Fibroblast of skin of back (primary cell): Measurements from ENCODE around the gene GNAI1.
A peak's percentile ranks its signal among the peaks of the same experiment; 100 is the strongest.

Experiments used
- DNase-seq: peaks from one replicate; pipeline ENCODE4 v3.0.0-alpha.2; 2013

GNAI1 gene

GRCh38 chr7:80159802-80160201, 25.2 kb downstream of the GNAI1 start:
- no peak for DNase-seq

GRCh38 chr7:80161466-80161865, 26.8 kb downstream of the GNAI1 start:
- no peak for DNase-seq

- no peak for DNase-seq
These were observed 30.5 kb downstream of the GNAI1 start for GRCh38 chr7:80165177-80165576.

- no peak for DNase-seq
These were observed 35.8 kb downstream of the GNAI1 start for GRCh38 chr7:80170445-80170844.

GRCh38 chr7:80172387-80172786, 37.8 kb downstream of the GNAI1 start:
- no peak for DNase-seq

GRCh38 chr7:80175744-80176143, 41.1 kb downstream of the GNAI1 start:
- DNase-seq, result no peak

- no peak for DNase-seq
These were observed 46.8 kb downstream of the GNAI1 start for GRCh38 chr7:80181411-80181810.

- peak; percentile 35 for DNase-seq
These were observed 48.1 kb downstream of the GNAI1 start for GRCh38 chr7:80182630-80183276.

- no peak for DNase-seq
These were observed 48.7 kb downstream of the GNAI1 start for GRCh38 chr7:80183351-80183750.

- no peak for DNase-seq
These were observed 49.5 kb downstream of the GNAI1 start for GRCh38 chr7:80183900-80184685.

- no peak for DNase-seq
These were observed 50.1 kb downstream of the GNAI1 start for GRCh38 chr7:80184693-80185092.

- no peak for DNase-seq
These were observed 50.9 kb downstream of the GNAI1 start for GRCh38 chr7:80185571-80185970.

- no peak for DNase-seq
These were observed 52.1 kb downstream of the GNAI1 start for GRCh38 chr7:80186721-80187120.

GRCh38 chr7:80187279-80187678, 52.6 kb downstream of the GNAI1 start:
- no peak for DNase-seq

GRCh38 chr7:80187727-80188126, 53.1 kb downstream of the GNAI1 start:
- no peak for DNase-seq

- no peak for DNase-seq
These were observed 55.0 kb downstream of the GNAI1 start for GRCh38 chr7:80189638-80190037.

- no peak for DNase-seq
These were observed 63.0 kb downstream of the GNAI1 start for GRCh38 chr7:80197627-80198026.

- DNase-seq, result no peak
These were observed 64.4 kb downstream of the GNAI1 start for GRCh38 chr7:80199051-80199450.

GRCh38 chr7:80204454-80204853, 69.8 kb downstream of the GNAI1 start:
- DNase-seq, result no peak

- no peak for DNase-seq
These were observed 70.3 kb downstream of the GNAI1 start for GRCh38 chr7:80204919-80205318.

GRCh38 chr7:80206763-80207162, 72.1 kb downstream of the GNAI1 start:
- DNase-seq, result no peak

- no peak for DNase-seq
These were observed 72.9 kb downstream of the GNAI1 start for GRCh38 chr7:80207501-80207900.

GRCh38 chr7:80208700-80209099, 74.1 kb downstream of the GNAI1 start:
- DNase-seq, result no peak

- DNase-seq, result no peak
These were observed 75.8 kb downstream of the GNAI1 start for GRCh38 chr7:80210400-80210799.
